ENCODE data around the gene MPL. TPM values are rescaled to one million over a fixed set of nuclear protein-coding genes. Genes with fewer than 3 reads are reported as not detected.
"Not testable (repeated sequence)": the region's sequence is repeated elsewhere in the genome, so short reads cannot be mapped to it uniquely, and the experiment has no call there.

The MPL gene
- total and polyA plus RNA-seq, 9 donors = 0.35 to 2.6 (median 0.73) TPM; not detected in 1

GRCh38 chr1:43367904-43368645 is 30.5 kb downstream of the MPL start, which contains the start of gene ELOVL1:
Gene ELOVL1 (minus strand): TSS chr1:43368011. CDS start chr1:43365609, 2,402 bp downstream.
- Histone ChIP-seq H3K9me3 (no peaks in the 10 kb centered on the region), H3K27ac (peak within 1 kb of the TSS; percentile 83), H3K4me3 (peak within 1 kb of the TSS; percentile 53), H3K36me3 (no peaks in the 10 kb centered on the region), H3K4me1 (ENCODE audit: insufficient read depth) (peaks cover 11% of the 10 kb centered on the region), H3K27me3 (no peaks in the 10 kb centered on the region)
- 0% methylated on average over 49 to 58 of the region's 58 CpGs for WGBS, 3 donors
- TF ChIP-seq POLR2A (IDR thresholded peaks at IDR 0.05) (peak; percentile 39), CTCF (IDR thresholded peaks at IDR 0.05) (peak in 1 of 3 donors; percentile 13), EP300 (IDR thresholded peaks at IDR 0.05) (no peak)
- intact Hi-C loops (cut with DNase I) = loop anchor here in 1 of 4 donors (10.0 kb wide), 1 partner anchor 133 kb away; no protein-coding TSS in a partner anchor
- peak; percentile 86 to 91 (median 90) for DNase-seq

DNA sequence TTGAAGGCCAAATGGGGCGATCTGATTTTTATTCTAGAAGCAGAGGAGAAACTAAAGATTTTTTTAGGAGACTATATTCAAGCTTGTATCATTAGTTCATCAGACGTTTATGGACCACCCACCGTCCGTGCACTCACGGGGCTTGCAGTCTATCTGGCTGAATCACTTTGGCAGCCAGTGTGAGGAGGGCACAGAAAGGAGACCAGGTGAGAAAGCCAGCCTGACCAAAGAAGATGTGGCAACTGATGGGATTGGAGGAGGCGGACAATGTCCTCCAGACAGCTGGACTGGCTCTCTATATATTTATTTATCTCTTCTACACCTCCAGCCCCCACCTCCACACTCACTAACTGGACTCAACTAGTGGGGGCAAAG is 31.0 kb downstream of the MPL start:
- DNase-seq = no peak
- H3K27ac ChIP-seq = peak overlapping the region; percentile 17 to 83
- no peaks in the 10 kb centered on the region for H3K9me3 ChIP-seq
- 17 to 21% (median 18%) methylated on average over 6 of the region's 6 CpGs for WGBS, 3 donors
- H3K27me3 ChIP-seq = no peaks in the 10 kb centered on the region
- TF ChIP-seq CTCF (IDR thresholded peaks at IDR 0.05) (no peak), EP300 (IDR thresholded peaks at IDR 0.05) (no peak), POLR2A (IDR thresholded peaks at IDR 0.05) (no peak)
- intact Hi-C loops (cut with DNase I) = loop anchor here in 1 of 4 donors (10.0 kb wide), 1 partner anchor 134 kb away; no protein-coding TSS in a partner anchor
- peak overlapping the region; percentile 53 for H3K4me3 ChIP-seq
- H3K36me3 ChIP-seq = no peaks in the 10 kb centered on the region
- H3K4me1 ChIP-seq (ENCODE audit: insufficient read depth) = peaks cover 11% of the 10 kb centered on the region

DNA sequence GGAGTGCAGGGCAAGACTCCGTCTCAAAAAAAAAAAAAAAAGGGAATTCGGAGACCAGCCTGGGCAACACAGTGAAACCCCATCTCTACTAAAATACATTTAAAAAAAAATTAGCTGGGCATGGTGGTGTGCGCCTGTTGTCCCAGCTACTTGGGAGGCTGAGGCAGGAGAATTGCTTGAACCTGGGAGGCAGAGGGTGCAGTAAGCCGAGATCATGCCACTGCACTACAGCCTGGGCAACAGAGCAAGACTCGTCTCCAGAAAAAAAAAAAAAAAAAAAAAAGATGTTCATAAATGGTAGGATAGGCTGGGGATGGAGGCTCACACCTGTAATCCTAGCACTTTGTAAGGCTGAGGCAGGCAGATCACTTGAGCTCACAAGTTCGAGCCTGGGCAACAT is 32.2 kb downstream of the MPL start:
- not testable (repeated sequence) for H3K36me3 ChIP-seq, DNase-seq, H3K4me3 ChIP-seq, H3K27me3 ChIP-seq, H3K9me3 ChIP-seq, H3K27ac ChIP-seq
- intact Hi-C loops (cut with DNase I) = loop anchor here in 1 of 4 donors (10.0 kb wide), 1 partner anchor 135 kb away; no protein-coding TSS in a partner anchor
- 94 to 98% (median 94%) methylated on average over 6 of the region's 6 CpGs for WGBS, 3 donors
- H3K4me1 ChIP-seq (ENCODE audit: insufficient read depth) = peaks cover 11% of the 10 kb centered on the region

- Histone ChIP-seq H3K36me3 (no peaks in the 10 kb centered on the region), H3K9me3 (no peaks in the 10 kb centered on the region), H3K27ac (no peak overlapping the region), H3K27me3 (no peaks in the 10 kb centered on the region), H3K4me1 (ENCODE audit: insufficient read depth) (peaks cover 11% of the 10 kb centered on the region), H3K4me3 (no peak overlapping the region)
- TF ChIP-seq CTCF (IDR thresholded peaks at IDR 0.05) = no peak
- no peak for TF ChIP-seq POLR2A (IDR thresholded peaks at IDR 0.05)
- TF ChIP-seq EP300 (IDR thresholded peaks at IDR 0.05) = no peak
- DNase-seq = no peak
- WGBS, 3 donors = 71 to 79% (median 76%) methylated on average over 4 of the region's 4 CpGs
- intact Hi-C loops (cut with DNase I) = no loop called here
These were observed 32.9 kb downstream of the MPL start for GRCh38 chr1:43370564-43370963.

DNA sequence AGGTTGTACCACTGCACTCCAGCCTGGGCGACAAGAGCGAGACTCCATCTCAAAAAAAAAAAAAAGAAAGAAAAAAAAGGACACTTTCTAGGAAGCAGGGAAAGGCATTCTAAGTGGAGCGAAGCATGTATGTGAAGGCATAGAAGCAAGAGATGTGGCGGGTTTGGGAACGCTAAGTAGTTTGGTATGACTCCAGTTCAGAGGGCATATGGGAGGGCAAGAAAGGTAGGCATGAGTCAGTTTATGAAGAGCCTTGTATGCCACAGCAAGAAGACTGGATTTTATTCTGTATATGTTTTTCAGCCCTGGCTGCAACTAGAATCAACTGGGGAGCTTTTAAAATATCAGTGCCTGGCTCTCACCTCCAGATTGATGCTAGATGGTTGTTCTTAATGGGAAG is 34.6 kb downstream of the MPL start:
- H3K4me1 ChIP-seq (ENCODE audit: insufficient read depth) = peaks cover 5% of the 10 kb centered on the region
- DNase-seq = no peak
- H3K9me3 ChIP-seq = no peaks in the 10 kb centered on the region
- no peaks in the 10 kb centered on the region for H3K27me3 ChIP-seq
- TF ChIP-seq POLR2A (IDR thresholded peaks at IDR 0.05) = no peak
- no peak for TF ChIP-seq EP300 (IDR thresholded peaks at IDR 0.05)
- TF ChIP-seq CTCF (IDR thresholded peaks at IDR 0.05) = no peak
- no peaks in the 10 kb centered on the region for H3K36me3 ChIP-seq
- intact Hi-C loops (cut with DNase I) = no loop called here
- H3K27ac ChIP-seq = no peak overlapping the region
- H3K4me3 ChIP-seq = no peak overlapping the region
- WGBS, 3 donors = 90 to 94% (median 93%) methylated on average over 5 of the region's 5 CpGs

Measured in ovary (tissue), 9 donors.